Measurements from ENCODE around the gene HPCAL1. TPM values are rescaled to one million over a fixed set of nuclear protein-coding genes. Genes with fewer than 3 reads are reported as not detected.

HPCAL1 gene
- total and polyA plus RNA-seq, 12 donors = 17.4 to 118 (median 61.3) TPM

DNA sequence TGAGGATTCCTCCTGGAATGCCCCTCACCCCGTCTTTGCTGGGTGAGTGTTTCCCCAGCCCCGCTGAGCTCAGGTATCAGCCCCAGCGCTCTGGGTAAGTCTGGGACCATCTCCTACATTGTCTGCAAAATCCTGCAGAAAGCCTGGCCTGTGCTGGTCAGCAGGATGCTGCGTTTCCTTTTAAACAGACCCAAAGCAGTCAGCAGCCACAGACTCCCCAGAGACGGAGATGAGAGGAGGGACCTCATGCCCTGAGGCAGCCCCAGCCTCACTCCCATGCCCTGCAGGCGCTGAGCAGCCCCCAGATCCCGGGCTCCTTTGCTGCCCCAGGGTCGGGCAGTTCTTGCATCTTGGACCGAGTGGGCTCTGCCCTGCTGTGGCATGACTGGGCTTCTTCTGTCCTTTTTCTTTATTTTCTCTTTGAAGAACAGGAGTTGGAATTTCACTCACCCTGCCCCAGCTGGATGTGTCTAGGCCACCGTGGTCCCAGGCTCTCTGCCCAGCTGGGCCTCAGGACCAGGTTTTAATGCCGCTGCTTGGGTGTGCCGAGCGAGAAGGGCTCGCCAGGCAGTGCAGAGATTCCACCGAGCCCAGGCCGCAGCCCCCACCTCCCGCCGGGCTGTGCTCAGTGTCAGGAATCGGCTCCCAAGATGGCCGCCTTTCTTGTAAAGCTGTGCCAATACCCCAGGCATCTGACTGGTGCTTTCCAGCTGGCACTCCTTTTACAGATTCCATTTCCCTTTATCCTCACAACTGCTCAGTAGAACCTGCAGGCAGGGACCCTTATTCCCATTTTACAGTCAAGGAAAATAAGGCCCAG, 101.8 kb downstream of the HPCAL1 start:
- peaks cover 44 to 73% of the 10 kb centered on the region in 2 donors for H3K4me1 ChIP-seq (replicated peaks in 1 of 2)
- no peak for TF ChIP-seq POLR2A (IDR thresholded peaks at IDR 0.05)
- 84 to 89% (median 87%) methylated on average over 17 to 20 of the region's 20 CpGs for WGBS, 4 donors
- no peak for DNase-seq
- H3K36me3 ChIP-seq (replicated peaks in 1 of 2) = no peaks in the 10 kb centered on the region
- no peaks in the 10 kb centered on the region for H3K27me3 ChIP-seq
- H3K9me3 ChIP-seq (replicated peaks in 1 of 3) = no peaks in the 10 kb centered on the region
- H3K27ac ChIP-seq = peak overlapping the region in 4 of 5 donors; percentile 59 to 85 (median 75)
- intact Hi-C loops (cut with DNase I) = loop anchor here in 1 of 2 donors (5.0 kb wide), 1 partner anchor 97 kb away; no protein-coding TSS in a partner anchor
- H3K4me3 ChIP-seq = no peak overlapping the region

DNA sequence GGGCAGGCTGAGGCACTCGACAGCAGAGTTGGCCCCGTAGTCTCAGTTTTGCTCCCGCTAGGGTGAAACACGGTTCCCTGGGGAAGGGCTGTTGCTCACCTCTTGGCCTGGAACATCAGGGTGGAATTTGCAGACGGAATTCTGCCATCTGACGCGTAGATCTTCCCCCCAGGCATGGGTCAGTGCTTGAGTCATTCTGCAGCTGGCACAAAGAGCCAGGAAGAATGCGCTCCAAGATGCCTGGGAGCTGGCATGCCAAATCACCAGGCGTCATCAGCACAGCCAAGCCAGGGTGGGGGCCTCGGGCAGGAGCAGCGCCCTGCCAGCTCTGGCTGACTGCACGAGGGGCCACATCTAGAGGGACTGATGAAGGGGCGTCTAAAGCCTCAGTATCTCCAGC, 102.7 kb downstream of the HPCAL1 start:
- peak overlapping the region in 4 of 5 donors; percentile 59 to 85 (median 75) for H3K27ac ChIP-seq
- WGBS, 4 donors = 40 to 50% (median 41%) methylated on average over 2 to 13 of the region's 13 CpGs; no CpG with 5 or more reads in 1 of the 4 donors
- TF ChIP-seq CTCF (IDR thresholded peaks at IDR 0.05) (no peak), POLR2A (IDR thresholded peaks at IDR 0.05) (peak in 1 of 2 donors; percentile 34)
- peaks cover 44 to 67% of the 10 kb centered on the region in 2 donors for H3K4me1 ChIP-seq (replicated peaks in 1 of 2)
- DNase-seq = peak; percentile 88 to 96 (median 95)
- intact Hi-C loops (cut with DNase I) = no loop called here
- no peak overlapping the region for H3K4me3 ChIP-seq
- no peaks in the 10 kb centered on the region for H3K36me3 ChIP-seq (replicated peaks in 1 of 2)
- no peaks in the 10 kb centered on the region for H3K9me3 ChIP-seq (replicated peaks in 1 of 3)
- no peaks in the 10 kb centered on the region for H3K27me3 ChIP-seq

DNA sequence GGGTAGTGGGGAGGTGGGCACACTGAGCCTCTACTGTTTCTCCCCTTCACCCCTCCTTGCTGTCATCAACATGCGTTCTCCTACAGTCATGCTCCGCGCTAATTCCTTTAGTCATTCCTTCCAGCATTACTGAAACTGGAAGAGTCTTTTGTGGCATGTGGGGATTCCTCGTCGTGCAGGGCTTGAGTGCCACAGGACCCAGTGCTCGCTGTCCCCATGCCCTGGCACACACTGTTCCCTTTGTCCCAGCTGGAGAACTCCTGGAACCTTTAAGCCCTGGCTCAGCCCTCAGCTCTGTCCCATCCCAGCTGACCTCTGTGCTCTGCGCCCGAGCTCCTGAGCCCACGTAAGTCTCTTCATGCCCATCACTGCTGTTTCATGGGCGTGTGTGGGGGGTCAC, 103.3 kb downstream of the HPCAL1 start:
- 75 to 83% (median 79%) methylated on average over 9 to 10 of the region's 10 CpGs for WGBS, 4 donors
- no peak for DNase-seq
- Histone ChIP-seq H3K4me3 (no peak overlapping the region), H3K27ac (peak overlapping the region in 4 of 5 donors; percentile 59 to 85 (median 70)), H3K4me1 (replicated peaks in 1 of 2) (peaks cover 40 to 62% of the 10 kb centered on the region in 2 donors), H3K9me3 (replicated peaks in 1 of 3) (no peaks in the 10 kb centered on the region), H3K27me3 (no peaks in the 10 kb centered on the region), H3K36me3 (replicated peaks in 1 of 2) (no peaks in the 10 kb centered on the region)
- TF ChIP-seq POLR2A (IDR thresholded peaks at IDR 0.05) (no peak), CTCF (IDR thresholded peaks at IDR 0.05) (no peak)
- intact Hi-C loops (cut with DNase I) = no loop called here

DNA sequence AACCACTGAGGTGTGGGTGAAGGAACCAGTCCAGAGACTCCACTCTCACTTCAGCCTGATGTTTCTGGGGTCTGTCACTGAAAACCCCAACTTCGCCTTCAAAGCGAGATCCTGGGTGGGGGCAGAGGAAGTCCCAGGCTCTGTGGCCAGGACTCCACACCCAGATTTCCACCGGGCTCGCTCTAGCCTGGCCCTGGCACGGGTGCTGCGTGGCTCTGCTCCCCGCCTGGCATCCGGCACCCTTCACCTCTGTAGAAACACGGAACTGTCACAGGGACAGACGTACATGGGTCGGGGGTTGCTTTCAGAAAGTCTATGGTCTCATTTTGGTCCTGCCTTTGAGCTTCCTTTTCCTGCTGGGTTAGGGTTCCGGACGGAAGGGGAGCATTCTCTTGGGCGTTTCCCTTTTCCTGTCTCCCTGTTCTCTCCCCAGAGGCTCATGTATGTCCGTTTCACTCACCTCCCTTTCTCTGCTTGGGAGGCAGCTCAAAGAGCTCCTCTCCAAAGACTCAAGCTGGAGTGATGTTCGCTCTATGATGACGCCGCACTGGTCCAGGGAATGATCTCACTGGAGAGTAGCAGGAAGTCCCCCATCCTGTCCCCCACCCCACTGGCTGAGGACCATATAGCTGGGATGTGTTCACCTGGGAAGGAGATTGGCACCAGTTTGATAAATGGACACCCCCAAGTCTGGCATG, 103.9 kb downstream of the HPCAL1 start:
- WGBS, 4 donors = 72 to 85% (median 82%) methylated on average over 10 to 18 of the region's 18 CpGs
- no peak overlapping the region for H3K4me3 ChIP-seq
- TF ChIP-seq POLR2A (IDR thresholded peaks at IDR 0.05) (no peak), CTCF (IDR thresholded peaks at IDR 0.05) (no peak)
- peak in 1 of 7 donors; percentile 33 for DNase-seq
- intact Hi-C loops (cut with DNase I) = no loop called here
- no peaks in the 10 kb centered on the region for H3K36me3 ChIP-seq (replicated peaks in 1 of 2)
- H3K27me3 ChIP-seq = no peaks in the 10 kb centered on the region
- H3K9me3 ChIP-seq (replicated peaks in 1 of 3) = no peaks in the 10 kb centered on the region
- H3K4me1 ChIP-seq (replicated peaks in 1 of 2) = peaks cover 37 to 57% of the 10 kb centered on the region in 2 donors
- H3K27ac ChIP-seq = peak overlapping the region in 3 of 5 donors; percentile 64 to 86 (median 76)

Data from adrenal gland (tissue), 12 donors.